Smooth muscle cell (in vitro differentiated cells): ENCODE measurements around the gene MZT2B. TPM values are rescaled to one million over a fixed set of nuclear protein-coding genes. Genes with fewer than 3 reads are reported as not detected.
"Not testable (repeated sequence)": the region's sequence is repeated elsewhere in the genome, so short reads cannot be mapped to it uniquely, and the experiment has no call there.

Source experiments
- DNase-seq: peaks from one replicate; lab custom pipeline; 2025; ENCODE audit not compliant: unreplicated experiment; lab: John Stamatoyannopoulos, UW
- H2AFZ ChIP-seq: fragments of 200-600 bp; sonication (generic); 2 replicates; pipeline ENCODE4 v1.6.0; 2016; ENCODE audit warnings: antibody characterized with exemption, low read depth, mild to moderate bottlenecking
- H3F3A ChIP-seq: fragments of 200-600 bp; sonication (generic); 2 replicates; pipeline ENCODE4 v1.6.0; 2017; ENCODE audit warnings: antibody characterized with exemption, low read depth
- H3K27ac ChIP-seq: fragments of 200-600 bp; sonication (generic); 2 replicates; pipeline ENCODE4 v1.5.1; 2016; ENCODE audit warnings: low read depth, mild to moderate bottlenecking
- H3K27me3 ChIP-seq: fragments of 200-600 bp; sonication (generic); 2 replicates; pipeline ENCODE4 v1.6.1; 2016; ENCODE audit warnings: low read depth, mild to moderate bottlenecking
- H3K36me3 ChIP-seq: fragments of 200-600 bp; sonication (generic); 2 replicates; pipeline ENCODE4 v1.5.1; 2016; ENCODE audit warnings: low read depth
- H3K4me1 ChIP-seq: fragments of 200-600 bp; sonication (generic); 2 replicates; pipeline ENCODE4 v1.5.1; 2016; ENCODE audit warnings: low read depth
- H3K4me2 ChIP-seq: fragments of 200-600 bp; sonication (generic); 2 replicates; pipeline ENCODE4 v1.6.0; 2016; ENCODE audit warnings: mild to moderate bottlenecking
- H3K4me3 ChIP-seq: fragments of 200-600 bp; sonication (generic); 2 replicates; pipeline ENCODE4 v1.5.1; 2016; ENCODE audit warnings: mild to moderate bottlenecking
- H3K79me2 ChIP-seq: fragments of 200-600 bp; sonication (generic); 2 replicates; pipeline ENCODE4 v1.6.0; 2016; ENCODE audit warnings: low read depth, mild to moderate bottlenecking
- H3K9ac ChIP-seq: fragments of 200-600 bp; sonication (generic); 2 replicates; pipeline ENCODE4 v1.6.0; 2016; ENCODE audit warnings: low read depth
- H3K9me3 ChIP-seq: fragments of 200-600 bp; sonication (generic); replicated peaks from 2 replicates; pipeline ENCODE4 v1.5.1; 2016; ENCODE audit warnings: low read depth
- H4K20me1 ChIP-seq: fragments of 200-600 bp; sonication (generic); 2 replicates; pipeline ENCODE4 v1.6.0; 2016; ENCODE audit warnings: low read depth
- CTCF ChIP-seq: fragments of 200-600 bp; sonication (generic); IDR thresholded peaks from 2 replicates; pipeline ENCODE4 v1.5.1; 2017; ENCODE audit warnings: borderline replicate concordance, mild to moderate bottlenecking, antibody characterized with exemption; ENCODE audit not compliant: insufficient read depth, poor library complexity, severe bottlenecking
- WGBS: methylation state at CpG from one replicate; pipeline ENCODE4 v1.1.7; 2016; ENCODE audit warnings: low lambda C conversion rate; 5-methylcytosine and 5-hydroxymethylcytosine counted together
- polyA plus RNA-seq: library from polyadenylated mRNA; unstranded; fragments of >200 nt; fragmentation: Nextera tagmentation; extraction: Ambion mirVana; gene quantifications from 2 replicates; pipeline ENCODE4 v1.2.1, GENCODE V29; 2016
- total RNA-seq: library from RNA; depleted of rRNA; stranded (reverse); fragments of >200 nt; gene quantifications from 2 replicates; pipeline ENCODE4 v1.2.3, GENCODE V29; 2014

MZT2B gene
- total and polyA plus RNA-seq, 2 experiments from 2014 or later = 134 to 412 TPM

GRCh38 chr2:130152816-130153595 lies 29.1 kb upstream of the MZT2B start:
- Histone ChIP-seq H3K4me2 (no peak overlapping the region), H3K79me2 (no peaks in the 10 kb centered on the region), H3F3A (no peaks in the 10 kb centered on the region), H3K4me3 (no peak overlapping the region), H3K9ac (no peak overlapping the region), H3K27me3 (no peaks in the 10 kb centered on the region), H3K9me3 (no peaks in the 10 kb centered on the region), H3K4me1 (no peaks in the 10 kb centered on the region), H3K27ac (no peak overlapping the region), H3K36me3 (no peaks in the 10 kb centered on the region), H4K20me1 (no peaks in the 10 kb centered on the region), H2AFZ (no peak overlapping the region)
- 97% methylated on average over 22 of the region's 25 CpGs for WGBS
- no peak for TF ChIP-seq CTCF
- DNase-seq = no peak

GRCh38 chr2:130153721-130154422 lies 28.2 kb upstream of the MZT2B start:
- H3K4me1 ChIP-seq, H3K36me3 ChIP-seq, H3K4me2 ChIP-seq, H3K27me3 ChIP-seq, DNase-seq, H3K27ac ChIP-seq, H3K9ac ChIP-seq, H3F3A ChIP-seq, H3K9me3 ChIP-seq, H3K79me2 ChIP-seq, H2AFZ ChIP-seq, H3K4me3 ChIP-seq, H4K20me1 ChIP-seq: not testable (repeated sequence)
- 98% methylated on average over 22 of the region's 23 CpGs for WGBS

- not testable (repeated sequence) for H3K4me3 ChIP-seq, DNase-seq, H4K20me1 ChIP-seq, H3F3A ChIP-seq, H3K9ac ChIP-seq, H3K9me3 ChIP-seq, H3K36me3 ChIP-seq, H3K79me2 ChIP-seq, H3K4me1 ChIP-seq, H3K27me3 ChIP-seq, H3K4me2 ChIP-seq, H2AFZ ChIP-seq, H3K27ac ChIP-seq
- WGBS = 98% methylated on average over 8 of the region's 8 CpGs
Observed at GRCh38 chr2:130154423-130154770, 27.7 kb upstream of the MZT2B start.

GRCh38 chr2:130154773-130155765 lies 27.0 kb upstream of the MZT2B start:
- H3K9me3 ChIP-seq = no peaks in the 10 kb centered on the region
- TF ChIP-seq CTCF = no peak
- DNase-seq = no peak
- H3K4me1 ChIP-seq = no peaks in the 10 kb centered on the region
- H3K36me3 ChIP-seq = no peaks in the 10 kb centered on the region
- no peak overlapping the region for H3K9ac ChIP-seq
- H4K20me1 ChIP-seq = no peaks in the 10 kb centered on the region
- WGBS = 99% methylated on average over 29 of the region's 29 CpGs
- no peaks in the 10 kb centered on the region for H3K79me2 ChIP-seq
- H3K27ac ChIP-seq = no peak overlapping the region
- H3K4me3 ChIP-seq = no peak overlapping the region
- no peaks in the 10 kb centered on the region for H3F3A ChIP-seq
- H3K4me2 ChIP-seq = no peak overlapping the region
- no peak overlapping the region for H2AFZ ChIP-seq
- H3K27me3 ChIP-seq = no peaks in the 10 kb centered on the region
